Esophagus squamous epithelium (tissue), 5 donors: Measurements from ENCODE around the gene GREM2. TPM values are rescaled to one million over a fixed set of nuclear protein-coding genes. Genes with fewer than 3 reads are reported as not detected.

ENCODE experiments used
- DNase-seq: peaks from one replicate; lab custom pipeline; 2025; lab: John Stamatoyannopoulos, UW
- H3K27ac ChIP-seq, 4 donors: fragments of 200-600 bp; sonication (generic); one replicate each; pipeline ENCODE4 v1.5.1; 2016 to 2019; ENCODE audit warnings: mild to moderate bottlenecking in 1 of 4
- H3K27me3 ChIP-seq, 4 donors: fragments of 200-600 bp; sonication (generic); 1 replicate in 3 of 4; 2 replicates in 1 of 4; pipeline versions ENCODE4 v1.5.1 to v1.6.0; 2017 to 2021; ENCODE audit warnings: antibody characterized with exemption in 1 of 4
- H3K36me3 ChIP-seq, 3 donors: fragments of 200-600 bp; sonication (generic); one replicate each; pipeline ENCODE4 v1.5.1; 2016 to 2019
- H3K4me1 ChIP-seq, 3 donors: fragments of 200-600 bp; sonication (generic); one replicate each; pipeline ENCODE4 v1.5.1; 2017 to 2019
- H3K4me3 ChIP-seq, 4 donors: fragments of 200-600 bp; sonication (generic); 1 replicate in 3 of 4; 2 replicates in 1 of 4; pipeline ENCODE4 v1.5.1; 2016 to 2019; ENCODE audit warnings: mild to moderate bottlenecking in 2 of 4, moderate library complexity in 1 of 4
- H3K9me3 ChIP-seq, 3 donors: fragments of 200-600 bp; sonication (generic); one replicate each; pipeline ENCODE4 v1.5.1; 2016 to 2019
- POLR2A ChIP-seq, 4 donors: fragments of 450-650 bp; IDR thresholded peaks; one replicate each; pipeline ENCODE4 v1.6.1; 2017; ENCODE audit warnings: antibody characterized with exemption in 4 of 4, mild to moderate bottlenecking in 4 of 4, moderate library complexity in 3 of 4
- WGBS, 2 donors: methylation state at CpG; one replicate each; pipeline ENCODE4 v1.1.5; 2018; 5-methylcytosine and 5-hydroxymethylcytosine counted together
- intact Hi-C: fragments of 100-400 bp; cut with DNase I; formaldehyde crosslinking; loops from one replicate; pipeline ENCODE4 v1.15.0; 2022
- total RNA-seq, 4 donors: library from RNA; depleted of rRNA; stranded (reverse); fragments of >200 nt; gene quantifications; one replicate each; pipeline ENCODE4 v1.1.0, GENCODE V29; 2016
- TF ChIP-seq, protein P1 (sequence below), 6 experiments: fragments of 450-650 bp in 4 of 6; fragments of 200-600 bp in 2 of 6; sonication (generic) in 2 of 6; IDR thresholded peaks; one replicate each; pipeline ENCODE4 v1.5.1; 2016 to 2019; ENCODE audit warnings: antibody characterized with exemption in 6 of 6, mild to moderate bottlenecking in 4 of 6, moderate library complexity in 4 of 6
- donor health status: DM: yes; HTN: yes; CAD: no.

Gene GREM2
- total RNA-seq, 4 donors from 2014 or later = 0.45 to 8.8 (median 0.74) TPM

DNA sequence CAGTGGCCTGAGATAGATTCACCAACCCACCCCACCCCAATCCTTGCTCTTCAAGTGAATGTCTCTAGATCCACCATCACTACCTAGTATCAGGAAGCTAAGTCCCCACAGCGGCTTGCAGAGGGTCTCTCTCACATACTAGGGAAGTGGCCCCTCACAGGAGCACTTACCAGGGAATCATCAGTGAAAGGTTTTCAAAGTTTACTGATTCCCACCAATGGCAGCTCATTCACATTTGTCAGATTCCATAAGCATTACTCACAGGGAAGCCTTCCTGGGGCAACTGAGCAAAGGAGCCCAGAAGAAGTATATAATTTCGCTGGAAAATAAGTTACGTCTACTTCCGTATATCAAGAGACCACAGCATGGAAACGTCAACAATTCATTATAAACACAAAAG is 120.8 kb downstream of the GREM2 start:
- no peak for TF ChIP-seq POLR2A (IDR thresholded peaks at IDR 0.05)
- TF ChIP-seq, protein P1, sequence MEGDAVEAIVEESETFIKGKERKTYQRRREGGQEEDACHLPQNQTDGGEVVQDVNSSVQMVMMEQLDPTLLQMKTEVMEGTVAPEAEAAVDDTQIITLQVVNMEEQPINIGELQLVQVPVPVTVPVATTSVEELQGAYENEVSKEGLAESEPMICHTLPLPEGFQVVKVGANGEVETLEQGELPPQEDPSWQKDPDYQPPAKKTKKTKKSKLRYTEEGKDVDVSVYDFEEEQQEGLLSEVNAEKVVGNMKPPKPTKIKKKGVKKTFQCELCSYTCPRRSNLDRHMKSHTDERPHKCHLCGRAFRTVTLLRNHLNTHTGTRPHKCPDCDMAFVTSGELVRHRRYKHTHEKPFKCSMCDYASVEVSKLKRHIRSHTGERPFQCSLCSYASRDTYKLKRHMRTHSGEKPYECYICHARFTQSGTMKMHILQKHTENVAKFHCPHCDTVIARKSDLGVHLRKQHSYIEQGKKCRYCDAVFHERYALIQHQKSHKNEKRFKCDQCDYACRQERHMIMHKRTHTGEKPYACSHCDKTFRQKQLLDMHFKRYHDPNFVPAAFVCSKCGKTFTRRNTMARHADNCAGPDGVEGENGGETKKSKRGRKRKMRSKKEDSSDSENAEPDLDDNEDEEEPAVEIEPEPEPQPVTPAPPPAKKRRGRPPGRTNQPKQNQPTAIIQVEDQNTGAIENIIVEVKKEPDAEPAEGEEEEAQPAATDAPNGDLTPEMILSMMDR (IDR thresholded peaks at IDR 0.05) = no peak
- 55 to 64% methylated on average over 4 to 5 of the region's 5 CpGs for WGBS, 2 donors
- Histone ChIP-seq H3K4me3 (no peak overlapping the region), H3K27me3 (no peaks in the 10 kb centered on the region), H3K36me3 (no peaks in the 10 kb centered on the region), H3K4me1 (no peaks in the 10 kb centered on the region), H3K9me3 (peaks cover 0 to 9% (median 5%) of the 10 kb centered on the region in 3 donors), H3K27ac (no peak overlapping the region)
- intact Hi-C loops = no loop called here
- DNase-seq = no peak

- no peak for DNase-seq
- TF ChIP-seq, protein P1 (IDR thresholded peaks at IDR 0.05) = no peak
- no peak for TF ChIP-seq POLR2A (IDR thresholded peaks at IDR 0.05)
- Histone ChIP-seq H3K9me3 (peaks cover 0 to 2% (median 0%) of the 10 kb centered on the region in 3 donors), H3K4me3 (no peak overlapping the region), H3K27me3 (no peaks in the 10 kb centered on the region), H3K4me1 (no peaks in the 10 kb centered on the region), H3K27ac (no peak overlapping the region), H3K36me3 (no peaks in the 10 kb centered on the region)
- 64 to 75% methylated on average over 3 of the region's 3 CpGs for WGBS, 2 donors
- intact Hi-C loops = no loop called here
These were observed 124.5 kb downstream of the GREM2 start for GRCh38 chr1:240487493-240487892.

- Histone ChIP-seq H3K9me3 (no peaks in the 10 kb centered on the region), H3K27me3 (no peaks in the 10 kb centered on the region), H3K4me3 (no peak overlapping the region), H3K4me1 (no peaks in the 10 kb centered on the region), H3K36me3 (no peaks in the 10 kb centered on the region), H3K27ac (no peak overlapping the region)
- no peak for DNase-seq
- TF ChIP-seq, protein P1 (IDR thresholded peaks at IDR 0.05) = no peak
- TF ChIP-seq POLR2A (IDR thresholded peaks at IDR 0.05) = no peak
- intact Hi-C loops = no loop called here
- 73 to 85% methylated on average over 5 to 6 of the region's 6 CpGs for WGBS, 2 donors
These were observed 125.3 kb downstream of the GREM2 start for GRCh38 chr1:240486611-240487010.

DNA sequence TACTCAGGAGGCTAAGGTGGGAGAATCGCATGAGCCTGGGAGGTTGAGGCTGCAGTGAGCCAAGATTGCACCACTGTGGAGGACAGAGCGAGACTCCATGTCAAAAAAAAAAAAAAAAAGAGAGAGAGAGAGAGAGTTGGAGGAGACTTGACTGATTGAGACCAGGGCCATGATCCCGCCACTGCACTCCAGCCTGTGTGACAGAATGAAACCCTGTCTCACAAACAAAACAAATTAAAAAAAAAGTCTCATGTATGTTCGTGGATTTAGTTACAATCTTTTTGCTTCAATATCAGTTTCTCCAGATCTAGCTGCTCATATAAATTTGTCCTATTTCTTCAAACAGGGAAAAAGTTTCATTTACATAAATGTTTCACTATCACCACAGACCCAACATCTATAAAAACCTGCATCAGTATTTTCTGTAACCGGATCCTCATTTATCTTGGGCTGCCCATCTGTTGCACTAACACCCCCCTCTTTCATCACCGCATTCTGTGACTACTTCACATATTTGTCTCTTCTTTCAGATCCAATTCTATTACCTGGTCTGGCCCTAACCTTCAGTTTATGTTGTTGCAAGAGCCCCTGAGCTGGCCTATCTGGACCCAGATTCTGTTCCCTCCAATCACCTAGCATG is 127.0 kb downstream of the GREM2 start:
- DNase-seq = no peak
- TF ChIP-seq, protein P1 (IDR thresholded peaks at IDR 0.05) = no peak
- TF ChIP-seq POLR2A (IDR thresholded peaks at IDR 0.05) = no peak

DNA sequence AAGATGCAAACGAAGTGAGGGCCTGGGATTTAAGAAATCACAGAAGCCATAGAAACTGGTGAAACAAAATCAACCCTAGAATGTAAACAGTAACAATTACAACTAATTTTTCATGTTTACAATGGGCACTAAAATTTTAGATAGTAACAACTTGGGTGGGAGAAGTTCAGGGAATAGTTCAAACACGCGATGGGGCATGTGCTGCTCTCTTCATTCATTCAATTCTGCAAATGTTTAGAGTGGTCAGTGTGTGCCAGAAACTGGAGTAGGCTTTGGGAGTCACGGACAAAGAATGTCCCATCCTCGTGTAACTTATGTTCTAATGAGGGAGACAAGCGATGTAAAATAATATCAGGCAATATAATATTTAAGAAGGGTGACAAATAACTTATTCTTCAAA is 133.4 kb downstream of the GREM2 start:
- TF ChIP-seq, protein P1 (IDR thresholded peaks at IDR 0.05) = no peak
- TF ChIP-seq POLR2A (IDR thresholded peaks at IDR 0.05) = no peak
- H3K27ac ChIP-seq = no peak overlapping the region
- no peak for DNase-seq
- no peaks in the 10 kb centered on the region for H3K27me3 ChIP-seq
- H3K4me3 ChIP-seq = no peak overlapping the region
- H3K36me3 ChIP-seq = no peaks in the 10 kb centered on the region
- intact Hi-C loops = no loop called here
- no peaks in the 10 kb centered on the region for H3K4me1 ChIP-seq
- WGBS, 2 donors = 70 to 72% methylated on average over 6 of the region's 6 CpGs
- H3K9me3 ChIP-seq = peaks cover 0 to 6% (median 0%) of the 10 kb centered on the region in 3 donors

More for the DNA sequence above, 127.0 kb downstream of the GREM2 start:
- WGBS, 2 donors = 75% methylated on average over 6 of the region's 6 CpGs
- no peak overlapping the region for H3K4me3 ChIP-seq
- H3K4me1 ChIP-seq = no peaks in the 10 kb centered on the region
- H3K36me3 ChIP-seq = no peaks in the 10 kb centered on the region
- no peaks in the 10 kb centered on the region for H3K9me3 ChIP-seq
- intact Hi-C loops = no loop called here
- H3K27me3 ChIP-seq = no peaks in the 10 kb centered on the region
- no peak overlapping the region for H3K27ac ChIP-seq
